Large intestine (tissue), 3 donors: Measurements from ENCODE around the gene PARP14. TPM values are rescaled to one million over a fixed set of nuclear protein-coding genes. Genes with fewer than 3 reads are reported as not detected.

Source experiments
- DNase-seq, 2 donors: peaks; one replicate each; pipeline versions ENCODE4 v3.0.0 to v3.0.0-alpha.2; 2013
- H3K27ac ChIP-seq: one replicate; pipeline ENCODE4 v1.5.1; 2013; ENCODE audit warnings: low read length
- H3K27me3 ChIP-seq: 2 replicates; pipeline ENCODE4 v1.6.1; 2013; ENCODE audit warnings: low read length; ENCODE audit not compliant: control insufficient read depth, insufficient read depth
- H3K36me3 ChIP-seq: 2 replicates; pipeline ENCODE4 v1.6.1; 2013; ENCODE audit warnings: low read length; ENCODE audit not compliant: control insufficient read depth, insufficient read depth
- H3K4me1 ChIP-seq: one replicate; pipeline ENCODE4 v1.6.1; 2013; ENCODE audit warnings: low read length; ENCODE audit not compliant: control insufficient read depth, insufficient read depth
- H3K4me3 ChIP-seq: one replicate; pipeline ENCODE4 v1.5.1; 2013; ENCODE audit warnings: low read length
- H3K9me3 ChIP-seq: one replicate; pipeline ENCODE4 v1.6.1; 2013; ENCODE audit warnings: mild to moderate bottlenecking, low read depth, low read length, moderate library complexity; ENCODE audit not compliant: control insufficient read depth
- WGBS: methylation state at CpG from one replicate; pipeline ENCODE4 v1.1.5; 2013; ENCODE audit warnings: low lambda C conversion rate; ENCODE audit not compliant: insufficient coverage; 5-methylcytosine and 5-hydroxymethylcytosine counted together
- polyA plus RNA-seq: library from polyadenylated mRNA; unstranded; fragments of 120-200 nt; gene quantifications from one replicate; pipeline ENCODE4 v1.2.1, GENCODE V29; 2013

The PARP14 gene
- polyA plus RNA-seq, 1 donor = 34.1 TPM

GRCh38 chr3:122660297-122660974, 20.2 kb upstream of the PARP14 start:
- H3K4me1 ChIP-seq = no peaks in the 10 kb centered on the region
- no CpG with 5 or more reads among the region's 14 CpGs for WGBS
- H3K9me3 ChIP-seq = no peaks in the 10 kb centered on the region
- peaks cover 7% of the 10 kb centered on the region for H3K27me3 ChIP-seq
- no peak overlapping the region for H3K27ac ChIP-seq
- no peaks in the 10 kb centered on the region for H3K36me3 ChIP-seq
- no peak overlapping the region for H3K4me3 ChIP-seq
- no peak for DNase-seq

DNA sequence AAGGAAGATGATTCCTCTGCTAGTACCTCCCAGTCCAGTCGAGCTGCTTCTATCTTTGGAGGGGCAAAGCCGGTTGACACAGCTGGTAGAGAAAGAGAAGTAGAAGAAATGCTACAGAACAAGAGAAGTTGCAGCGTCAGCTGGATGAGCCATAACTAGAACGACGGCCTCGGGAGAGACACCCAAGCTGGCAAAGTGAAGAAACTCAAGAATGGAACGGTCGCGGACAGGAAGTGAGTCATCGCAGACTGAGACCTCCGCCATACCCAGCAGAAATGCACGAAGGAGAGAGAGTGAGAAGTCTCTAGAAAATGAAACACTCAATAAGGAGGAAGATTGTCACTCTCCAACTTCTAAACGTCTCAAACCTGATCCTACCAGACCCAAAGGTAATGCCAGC, 19.0 kb upstream of the PARP14 start:
- peaks cover 7% of the 10 kb centered on the region for H3K27me3 ChIP-seq
- no peaks in the 10 kb centered on the region for H3K4me1 ChIP-seq
- H3K9me3 ChIP-seq = no peaks in the 10 kb centered on the region
- H3K27ac ChIP-seq = no peak overlapping the region
- 80% methylated on average over 4 of the region's 13 CpGs for WGBS
- no peaks in the 10 kb centered on the region for H3K36me3 ChIP-seq
- H3K4me3 ChIP-seq = no peak overlapping the region
- no peak for DNase-seq

GRCh38 chr3:122662505-122662904, 18.1 kb upstream of the PARP14 start:
- H3K27me3 ChIP-seq = peaks cover 7% of the 10 kb centered on the region
- no peaks in the 10 kb centered on the region for H3K36me3 ChIP-seq
- no peaks in the 10 kb centered on the region for H3K9me3 ChIP-seq
- WGBS = no CpG with 5 or more reads among the region's 2 CpGs
- DNase-seq = no peak
- no peak overlapping the region for H3K4me3 ChIP-seq
- no peaks in the 10 kb centered on the region for H3K4me1 ChIP-seq
- no peak overlapping the region for H3K27ac ChIP-seq

DNA sequence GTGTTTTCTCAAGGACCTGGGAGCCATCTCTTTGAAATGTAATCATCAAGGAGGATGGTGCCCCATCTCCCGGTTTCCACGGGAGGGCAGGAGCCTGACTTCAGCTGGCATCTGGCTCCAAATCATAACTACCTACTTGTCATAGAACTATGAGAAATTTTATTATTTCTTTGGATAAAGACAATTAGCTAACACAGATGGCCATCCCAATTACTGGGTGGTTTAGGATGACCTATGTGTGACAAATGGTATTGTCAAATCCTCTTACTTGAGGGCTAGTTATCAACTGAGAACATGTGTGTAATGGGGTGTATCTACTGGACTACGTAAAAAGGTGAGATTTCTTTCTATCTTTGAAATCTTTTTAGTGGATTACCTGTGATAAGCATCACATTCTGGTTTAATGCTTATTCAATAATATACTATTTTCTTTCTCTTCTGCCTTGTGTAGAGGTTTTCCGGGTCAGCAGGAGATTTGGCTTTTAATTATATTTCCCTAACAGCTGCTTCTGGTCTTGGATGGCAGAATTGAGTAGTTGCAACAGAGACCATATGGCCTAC, 15.3 kb upstream of the PARP14 start:
- DNase-seq = no peak
- WGBS = 40% methylated on average over 1 of the region's 4 CpGs
- Histone ChIP-seq H3K9me3 (no peaks in the 10 kb centered on the region), H3K36me3 (no peaks in the 10 kb centered on the region), H3K27me3 (peaks cover 2% of the 10 kb centered on the region), H3K4me3 (no peak overlapping the region), H3K27ac (no peak overlapping the region), H3K4me1 (no peaks in the 10 kb centered on the region)

- H3K27ac ChIP-seq = no peak overlapping the region
- no peak for DNase-seq
- no peaks in the 10 kb centered on the region for H3K9me3 ChIP-seq
- no peak overlapping the region for H3K4me3 ChIP-seq
- H3K27me3 ChIP-seq = peaks cover 2% of the 10 kb centered on the region
- no peaks in the 10 kb centered on the region for H3K4me1 ChIP-seq
- no peaks in the 10 kb centered on the region for H3K36me3 ChIP-seq
Observed at GRCh38 chr3:122665881-122666280, 14.8 kb upstream of the PARP14 start.

DNA sequence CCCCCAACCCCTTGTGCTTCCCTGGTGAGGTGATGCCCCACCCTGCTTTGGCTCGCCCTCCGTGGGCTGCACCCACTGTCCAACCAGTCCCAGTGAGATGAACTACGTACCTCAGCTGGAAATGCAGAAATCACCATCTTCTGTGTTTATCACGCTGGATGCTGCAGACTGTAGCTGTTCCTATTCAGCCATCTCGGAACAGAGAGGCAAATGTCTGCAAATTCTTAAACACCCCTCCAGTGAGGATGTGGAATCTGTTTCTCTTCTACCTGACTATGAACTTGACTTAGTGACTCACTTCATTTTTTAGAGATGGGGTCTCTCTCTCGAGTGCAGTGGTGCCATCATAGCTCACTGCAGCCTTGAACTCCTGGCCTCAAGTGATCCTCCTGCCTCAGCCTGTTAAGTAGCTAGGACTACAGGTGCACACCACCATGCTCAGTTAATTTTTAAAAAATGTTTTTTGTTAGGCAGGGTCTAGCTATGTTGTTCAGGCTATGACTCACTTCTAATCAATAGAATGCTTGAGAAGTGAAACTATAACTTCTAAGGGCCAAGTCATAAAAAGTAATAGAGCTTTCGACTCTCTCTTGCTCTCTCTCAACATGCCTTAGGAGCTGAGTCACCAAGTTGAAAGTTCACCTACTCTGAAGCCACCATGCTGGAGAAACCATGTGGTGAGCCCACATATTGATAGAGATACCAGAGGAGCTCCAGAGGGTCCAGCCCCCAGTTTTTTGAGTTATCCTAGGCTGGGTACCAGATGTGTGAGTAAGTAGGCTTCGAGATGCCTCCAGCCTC, 11.5 kb upstream of the PARP14 start:
- Histone ChIP-seq H3K4me3 (no peak overlapping the region), H3K4me1 (no peaks in the 10 kb centered on the region), H3K9me3 (no peaks in the 10 kb centered on the region), H3K36me3 (no peaks in the 10 kb centered on the region), H3K27me3 (no peaks in the 10 kb centered on the region), H3K27ac (peak overlapping the region; percentile 61)
- DNase-seq = peak; percentile 76 to 82
- no CpG with 5 or more reads among the region's 8 CpGs for WGBS

GRCh38 chr3:122671553-122671952, 9.1 kb upstream of the PARP14 start:
- WGBS = 72% methylated on average over 2 of the region's 2 CpGs
- no peaks in the 10 kb centered on the region for H3K9me3 ChIP-seq
- H3K4me3 ChIP-seq = no peak overlapping the region
- DNase-seq = no peak
- H3K4me1 ChIP-seq = no peaks in the 10 kb centered on the region
- no peaks in the 10 kb centered on the region for H3K36me3 ChIP-seq
- no peak overlapping the region for H3K27ac ChIP-seq
- no peaks in the 10 kb centered on the region for H3K27me3 ChIP-seq

DNA sequence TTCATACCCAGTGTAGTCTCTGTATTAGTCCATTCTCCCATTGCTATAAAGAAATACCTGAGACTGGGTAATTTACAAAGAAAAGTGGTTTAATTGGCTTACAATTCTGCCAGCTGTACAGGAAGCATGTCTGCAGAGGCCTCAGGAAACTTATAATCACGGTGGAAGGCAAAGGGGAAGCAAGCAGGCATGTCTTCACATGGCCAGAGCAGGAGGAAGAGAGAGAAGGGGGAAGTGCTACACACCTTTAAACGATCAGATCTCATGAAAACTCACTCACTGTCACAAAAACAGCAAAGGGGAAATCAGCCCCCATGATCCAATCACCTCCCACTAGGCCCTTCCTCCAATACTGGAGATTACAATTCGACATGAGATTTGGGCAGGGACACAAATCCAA, 6.3 kb upstream of the PARP14 start:
- peaks cover under 1% of the 10 kb centered on the region for H3K4me1 ChIP-seq
- no peak overlapping the region for H3K4me3 ChIP-seq
- no peaks in the 10 kb centered on the region for H3K9me3 ChIP-seq
- no peaks in the 10 kb centered on the region for H3K36me3 ChIP-seq
- no peak for DNase-seq
- no CpG with 5 or more reads among the region's 3 CpGs for WGBS
- no peak overlapping the region for H3K27ac ChIP-seq
- H3K27me3 ChIP-seq = no peaks in the 10 kb centered on the region

GRCh38 chr3:122676759-122677158, 3.9 kb upstream of the PARP14 start:
- no peaks in the 10 kb centered on the region for H3K27me3 ChIP-seq
- no CpG with 5 or more reads among the region's 2 CpGs for WGBS
- no peaks in the 10 kb centered on the region for H3K36me3 ChIP-seq
- H3K4me1 ChIP-seq = peaks cover 10% of the 10 kb centered on the region
- no peak for DNase-seq
- no peak overlapping the region for H3K4me3 ChIP-seq
- no peak overlapping the region for H3K27ac ChIP-seq
- H3K9me3 ChIP-seq = no peaks in the 10 kb centered on the region

- Histone ChIP-seq H3K9me3 (no peaks in the 10 kb centered on the region), H3K36me3 (no peaks in the 10 kb centered on the region), H3K27me3 (no peaks in the 10 kb centered on the region), H3K27ac (no peak overlapping the region), H3K4me1 (peaks cover 13% of the 10 kb centered on the region), H3K4me3 (no peak overlapping the region)
- DNase-seq = no peak
- no CpG with 5 or more reads among the region's 1 CpG for WGBS
Observed at GRCh38 chr3:122677216-122677615, 3.4 kb upstream of the PARP14 start.
